CD4-positive, alpha-beta T cell treated with Interleukin-17A for 1 hour (primary cell): ENCODE measurements around the gene TAS2R43.
"Not testable (repeated sequence)": the region's sequence is repeated elsewhere in the genome, so short reads cannot be mapped to it uniquely, and the experiment has no call there.

ENCODE experiments used
- DNase-seq: peaks from one replicate; pipeline ENCODE4 v3.0.0-alpha.2; 2020

Gene TAS2R43

DNA sequence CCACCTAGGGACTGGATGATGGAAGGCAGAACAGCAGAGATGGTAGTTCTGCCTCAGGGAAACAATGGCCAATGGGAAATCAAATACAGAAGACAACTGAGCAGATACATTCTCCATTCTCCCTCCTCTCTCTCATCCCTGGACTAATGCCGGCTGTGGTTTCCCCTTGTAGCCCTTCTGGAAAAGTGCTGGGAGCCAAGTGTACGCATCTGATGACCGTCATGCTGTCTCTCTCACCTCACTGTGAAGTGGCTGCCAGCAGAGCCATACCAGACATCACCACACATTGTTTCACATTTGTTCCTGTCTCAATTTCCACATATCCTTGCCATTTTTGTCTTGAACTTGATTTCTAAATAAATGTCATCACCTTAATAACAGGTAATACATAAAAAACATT is 33.1 kb downstream of the TAS2R43 start:
- DNase-seq: no peak

DNA sequence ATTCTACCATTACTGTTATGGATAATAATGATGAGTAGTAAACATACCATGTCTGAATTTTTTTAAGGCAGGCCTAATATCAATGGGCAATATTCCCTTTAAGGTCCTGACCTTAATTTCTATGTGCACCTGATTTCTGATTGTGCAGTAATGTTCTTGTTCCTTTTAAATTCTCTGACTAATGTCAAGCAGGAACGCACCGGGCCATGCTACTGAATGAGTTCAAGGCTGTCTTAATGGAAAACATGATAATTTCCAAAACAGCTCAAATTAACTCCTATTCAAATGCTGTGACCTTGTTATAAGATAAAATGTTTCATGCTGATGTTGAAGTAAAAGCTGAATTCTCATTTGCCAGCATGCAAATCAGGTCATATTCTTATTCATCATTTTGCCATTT is 36.8 kb downstream of the TAS2R43 start:
- no peak for DNase-seq

DNA sequence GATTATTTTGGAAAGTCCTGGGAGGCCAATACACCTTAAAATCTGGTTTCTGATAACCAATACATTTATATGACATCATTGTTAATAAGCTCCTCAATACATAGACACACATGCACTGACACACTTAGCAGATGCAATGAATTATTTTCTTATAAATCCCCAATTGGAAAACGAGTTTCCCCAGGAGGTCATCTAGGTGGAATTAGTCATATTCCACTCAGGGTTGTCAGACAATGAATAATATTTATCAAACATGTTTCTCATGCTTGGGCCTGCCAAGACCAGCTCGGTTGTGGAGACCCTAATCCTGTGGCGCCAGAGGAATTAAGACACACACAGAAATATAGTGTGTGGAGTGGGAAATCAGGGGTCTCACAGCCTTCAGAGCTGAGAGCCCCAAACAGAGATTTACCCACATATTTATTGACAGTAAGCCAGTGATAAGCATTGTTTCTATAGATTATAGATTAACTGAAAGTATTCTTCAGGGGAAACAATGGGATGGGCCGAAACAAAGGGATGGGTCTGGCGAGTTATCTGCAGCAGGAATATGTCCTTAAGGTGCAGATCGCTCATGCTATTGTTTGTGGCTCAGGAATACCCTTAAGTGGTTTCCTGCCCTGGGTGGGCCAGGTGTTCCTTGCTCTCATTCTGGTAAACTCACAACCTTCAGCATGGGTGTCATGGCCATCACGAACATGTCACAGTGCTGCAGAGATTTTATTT is 42.1 kb downstream of the TAS2R43 start:
- DNase-seq: not testable (repeated sequence)

DNA sequence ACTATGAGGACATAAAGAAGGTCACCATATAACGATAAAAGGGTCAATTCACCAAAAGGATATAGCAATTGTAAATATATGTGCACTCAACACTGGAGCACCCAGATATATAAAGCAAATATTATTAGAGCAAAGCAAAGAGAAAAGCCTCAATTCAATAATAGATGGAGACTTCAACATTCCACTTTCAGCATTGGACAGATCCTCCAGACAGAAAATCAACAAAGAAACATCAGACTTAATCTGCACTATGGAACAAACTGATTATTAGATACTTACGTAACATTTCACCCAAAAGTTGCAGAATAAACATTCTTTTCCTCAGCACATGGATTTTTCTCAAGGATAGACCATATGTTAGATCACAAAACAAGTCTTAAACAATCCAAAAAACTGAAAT is 50.7 kb downstream of the TAS2R43 start:
- not testable (repeated sequence) for DNase-seq
